ENCODE data around the gene DLG2.

DNA sequence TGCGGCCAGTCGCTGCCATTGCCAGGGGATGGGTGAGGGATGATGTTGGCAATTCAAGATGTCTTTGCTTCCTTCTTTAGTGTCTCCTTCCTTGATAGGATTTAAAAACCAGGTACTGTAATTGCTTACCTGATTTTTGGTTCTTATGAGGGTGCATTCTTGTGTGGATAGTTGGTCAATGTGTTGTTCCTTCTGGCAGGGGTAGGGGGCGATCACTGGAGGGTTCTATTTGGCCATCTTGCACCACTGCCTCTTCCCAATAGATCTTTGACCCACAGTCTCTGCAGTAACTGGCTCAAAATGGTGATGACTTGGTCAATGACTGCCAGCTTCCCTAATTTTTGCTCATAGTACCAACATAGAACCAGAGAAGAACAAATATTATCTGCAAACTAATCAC is 680.1 kb downstream of the DLG2 start:
- TF ChIP-seq POLR2AphosphoS5 (IDR thresholded peaks at IDR 0.05; ENCODE audit: low read depth, low read length) (no peak), SIN3A (IDR thresholded peaks at IDR 0.05; ENCODE audit: borderline replicate concordance, insufficient read depth, low read length) (no peak), TAF1 (IDR thresholded peaks at IDR 0.05; ENCODE audit: borderline replicate concordance, insufficient read depth, low read length) (no peak)
